BLaER1 treated with 17β-estradiol and CSF1 and Interleukin-3, amounts not matched to agents 10 nM and 100 nM (cell line): ENCODE results near the gene CFAP141.
A peak's percentile ranks its signal among the peaks of the same experiment; 100 is the strongest.

Experiments used
- H3K27ac ChIP-seq, 11 experiments: shearing (Covaris generic); formaldehyde crosslinking; 2 replicates each; pipeline ENCODE4 v1.8.1; 2022
- H3K27me3 ChIP-seq, 11 experiments: shearing (Covaris generic); formaldehyde crosslinking; 2 replicates each; pipeline ENCODE4 v1.8.1; 2022
- H3K36me3 ChIP-seq, 11 experiments: shearing (Covaris generic); formaldehyde crosslinking; 2 replicates each; pipeline ENCODE4 v1.8.1; 2022
- H3K4me1 ChIP-seq, 10 experiments: shearing (Covaris generic); formaldehyde crosslinking; 2 replicates each; pipeline ENCODE4 v1.8.1; 2022
- H3K4me2 ChIP-seq, 11 experiments: shearing (Covaris generic); formaldehyde crosslinking; 2 replicates each; pipeline ENCODE4 v1.8.1; 2022
- H3K4me3 ChIP-seq, 10 experiments: shearing (Covaris generic); formaldehyde crosslinking; 2 replicates each; pipeline ENCODE4 v1.8.1; 2022
- H3K9ac ChIP-seq, 11 experiments: shearing (Covaris generic); formaldehyde crosslinking; 2 replicates each; pipeline ENCODE4 v1.8.1; 2022
- H3K9me3 ChIP-seq, 11 experiments: shearing (Covaris generic); formaldehyde crosslinking; replicated peaks in 1 of 11; 2 replicates each; pipeline ENCODE4 v1.8.1; 2022
- H4K20me1 ChIP-seq, 11 experiments: shearing (Covaris generic); formaldehyde crosslinking; 2 replicates each; pipeline ENCODE4 v1.8.1; 2022
- Cebpa-rat ChIP-seq, 11 experiments: shearing (Covaris generic); IDR thresholded peaks; 2 replicates each; pipeline ENCODE4 v1.8.1; 2022

CFAP141 gene

GRCh38 chr1:154225370-154225769, 19.2 kb upstream of the CFAP141 start:
- H3K9me3 ChIP-seq = no peaks in the 10 kb centered on the region
- H3K9ac ChIP-seq = no peak overlapping the region
- H3K4me3 ChIP-seq = no peak overlapping the region
- H3K27ac ChIP-seq = no peak overlapping the region
- no peak overlapping the region for H3K4me2 ChIP-seq
- no peak for TF ChIP-seq Cebpa-rat (IDR thresholded peaks at IDR 0.05)
- no peaks in the 10 kb centered on the region for H3K27me3 ChIP-seq
- peaks cover 17 to 60% (median 33%) of the 10 kb centered on the region in 10 experiments for H3K4me1 ChIP-seq
- peaks cover 73 to 89% (median 86%) of the 10 kb centered on the region in 11 experiments for H4K20me1 ChIP-seq
- peaks cover 54 to 76% (median 64%) of the 10 kb centered on the region in 11 experiments for H3K36me3 ChIP-seq

- Histone ChIP-seq H3K9me3 (no peaks in the 10 kb centered on the region), H4K20me1 (peaks cover 60 to 77% (median 71%) of the 10 kb centered on the region in 11 experiments), H3K27me3 (no peaks in the 10 kb centered on the region), H3K36me3 (peaks cover 44 to 68% (median 53%) of the 10 kb centered on the region in 11 experiments), H3K27ac (no peak overlapping the region; a peak in 1 of 22 replicates), H3K4me1 (peaks cover 23 to 56% (median 42%) of the 10 kb centered on the region in 10 experiments), H3K9ac (peak overlapping the region in 3 of 11 experiments; percentile 4 to 98 (median 53); a peak in 5 of 22 replicates), H3K4me2 (peak overlapping the region; percentile 9 to 95 (median 90); a peak in 21 of 22 replicates), H3K4me3 (peak overlapping the region in 1 of 10 experiments; percentile 23; a peak in 1 of 20 replicates)
- no peak for TF ChIP-seq Cebpa-rat (IDR thresholded peaks at IDR 0.05)
These were observed 17.5 kb upstream of the CFAP141 start for GRCh38 chr1:154223621-154224020.

GRCh38 chr1:154222918-154223317, 16.8 kb upstream of the CFAP141 start:
- peak overlapping the region in 7 of 11 experiments; percentile 20 to 99 (median 92); a peak in 7 of 22 replicates for H3K9ac ChIP-seq
- no peaks in the 10 kb centered on the region for H3K27me3 ChIP-seq
- TF ChIP-seq Cebpa-rat (IDR thresholded peaks at IDR 0.05) = no peak
- H3K27ac ChIP-seq = peak overlapping the region in 3 of 11 experiments; percentile 96 to 97 (median 96); a peak in 5 of 22 replicates
- peaks cover 28 to 57% (median 42%) of the 10 kb centered on the region in 10 experiments for H3K4me1 ChIP-seq
- peak overlapping the region; percentile 84 to 95 (median 92) for H3K4me2 ChIP-seq
- H4K20me1 ChIP-seq = peaks cover 52 to 77% (median 64%) of the 10 kb centered on the region in 11 experiments
- H3K9me3 ChIP-seq = no peaks in the 10 kb centered on the region
- peak overlapping the region; percentile 71 to 92 (median 82); a peak in 16 of 20 replicates for H3K4me3 ChIP-seq
- peaks cover 44 to 68% (median 53%) of the 10 kb centered on the region in 11 experiments for H3K36me3 ChIP-seq

DNA sequence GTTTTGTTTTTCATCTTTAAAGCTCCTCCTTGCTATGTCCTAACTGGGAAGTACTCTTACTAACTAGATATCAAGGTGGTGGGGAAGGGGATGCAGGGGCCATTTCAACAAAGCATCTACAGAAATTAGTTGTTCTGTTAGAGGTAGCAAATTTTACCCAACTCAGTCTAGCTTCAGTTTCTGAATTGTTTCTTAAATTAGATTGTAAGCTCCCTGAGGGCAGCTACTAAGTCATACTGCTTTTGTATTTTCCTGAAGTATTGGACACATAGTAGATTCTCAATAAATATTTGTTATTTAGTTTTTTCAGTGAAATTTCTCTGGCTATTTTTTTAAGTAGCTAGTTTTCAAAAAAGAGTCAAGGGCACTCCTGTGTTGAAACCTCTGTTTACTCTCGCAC, 16.4 kb upstream of the CFAP141 start:
- peak overlapping the region; percentile 84 to 95 (median 92) for H3K4me2 ChIP-seq
- no peak for TF ChIP-seq Cebpa-rat (IDR thresholded peaks at IDR 0.05)
- H3K36me3 ChIP-seq = peaks cover 44 to 68% (median 53%) of the 10 kb centered on the region in 11 experiments
- peak overlapping the region; percentile 91 to 100 (median 96); a peak in 21 of 22 replicates for H3K9ac ChIP-seq
- no peaks in the 10 kb centered on the region for H3K27me3 ChIP-seq
- peaks cover 30 to 61% (median 45%) of the 10 kb centered on the region in 10 experiments for H3K4me1 ChIP-seq
- H3K4me3 ChIP-seq = peak overlapping the region; percentile 71 to 92 (median 82)
- H3K27ac ChIP-seq = peak overlapping the region in 8 of 11 experiments; percentile 94 to 100 (median 96); a peak in 14 of 22 replicates
- no peaks in the 10 kb centered on the region for H3K9me3 ChIP-seq
- peaks cover 48 to 77% (median 64%) of the 10 kb centered on the region in 11 experiments for H4K20me1 ChIP-seq

- Histone ChIP-seq H3K9ac (peak overlapping the region; percentile 91 to 100 (median 96)), H3K4me3 (peak overlapping the region; percentile 71 to 92 (median 82)), H3K36me3 (peaks cover 44 to 68% (median 53%) of the 10 kb centered on the region in 11 experiments), H3K27me3 (no peaks in the 10 kb centered on the region), H3K4me2 (peak overlapping the region; percentile 84 to 95 (median 92)), H4K20me1 (peaks cover 43 to 77% (median 60%) of the 10 kb centered on the region in 11 experiments), H3K4me1 (peaks cover 26 to 65% (median 47%) of the 10 kb centered on the region in 10 experiments), H3K27ac (peak overlapping the region; percentile 94 to 100 (median 97)), H3K9me3 (no peaks in the 10 kb centered on the region)
- no peak for TF ChIP-seq Cebpa-rat (IDR thresholded peaks at IDR 0.05)
These were observed 15.3 kb upstream of the CFAP141 start for GRCh38 chr1:154221278-154222001.

- H3K4me1 ChIP-seq = peaks cover 26 to 66% (median 47%) of the 10 kb centered on the region in 10 experiments
- TF ChIP-seq Cebpa-rat (IDR thresholded peaks at IDR 0.05) = no peak
- H3K9me3 ChIP-seq = no peaks in the 10 kb centered on the region
- H4K20me1 ChIP-seq = peaks cover 39 to 77% (median 60%) of the 10 kb centered on the region in 11 experiments
- H3K27me3 ChIP-seq = no peaks in the 10 kb centered on the region
- H3K27ac ChIP-seq = peak overlapping the region; percentile 94 to 100 (median 97)
- peak overlapping the region; percentile 91 to 100 (median 96) for H3K9ac ChIP-seq
- peaks cover 42 to 68% (median 53%) of the 10 kb centered on the region in 11 experiments for H3K36me3 ChIP-seq
- peak overlapping the region in 10 of 11 experiments; percentile 84 to 95 (median 91); a peak in 17 of 22 replicates for H3K4me2 ChIP-seq
- H3K4me3 ChIP-seq = peak overlapping the region; percentile 71 to 92 (median 82)
These were observed 14.8 kb upstream of the CFAP141 start for GRCh38 chr1:154220970-154221277.

DNA sequence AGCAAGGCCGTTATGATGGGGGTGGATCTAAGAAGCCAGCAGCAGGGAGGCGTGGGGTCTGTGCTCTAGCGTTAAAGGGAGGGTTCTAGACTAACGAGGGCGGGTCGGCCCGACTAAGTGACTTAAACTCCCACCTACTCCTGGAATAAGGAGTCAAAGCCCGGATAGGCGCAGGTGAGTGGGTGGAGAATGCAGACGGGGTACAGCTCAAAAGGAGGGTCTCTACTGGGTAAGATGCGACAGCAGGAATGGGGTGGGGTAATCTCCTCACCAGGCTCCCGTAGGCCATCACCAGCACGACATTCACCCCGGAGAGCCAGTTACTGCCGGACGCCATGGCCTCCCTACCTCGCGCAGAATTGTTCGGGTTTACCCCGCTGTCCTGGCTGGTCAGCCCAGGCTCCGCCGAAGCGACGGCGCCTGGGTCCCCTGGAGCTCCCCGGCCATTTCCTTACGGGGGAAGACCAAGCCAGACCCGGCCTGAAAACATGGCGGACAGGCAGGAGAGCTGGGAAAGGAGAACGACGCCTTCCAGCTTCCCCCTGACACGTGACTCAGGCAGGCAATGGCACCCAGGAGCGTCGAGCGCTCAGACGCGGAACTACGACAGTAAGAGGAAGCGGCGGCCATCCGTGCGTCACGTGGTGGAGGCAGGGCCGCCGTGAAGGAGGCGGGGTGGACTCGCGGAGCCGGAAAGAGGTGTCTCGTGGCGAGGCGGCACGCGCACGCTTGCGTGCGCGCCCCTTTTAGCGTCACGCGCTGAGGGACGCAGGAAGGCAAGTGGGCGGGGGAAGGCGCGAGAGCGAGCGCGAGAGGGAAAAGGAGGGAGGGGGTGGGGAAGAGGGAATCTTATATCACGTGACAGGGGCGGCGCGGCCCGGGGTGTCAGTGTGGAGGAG, 14.2 kb upstream of the CFAP141 start, which contains the start of gene UBAP2L:
TSS of gene UBAP2L (plus strand) at position 885 of the 899 bp plus-strand sequence. CDS start 4,169 bp downstream, outside the sequence.
- peaks cover 26 to 60% (median 47%) of the 10 kb centered on the region in 10 experiments for H3K4me1 ChIP-seq
- H3K4me2 ChIP-seq = peak within 1 kb of the TSS; percentile 87 to 100 (median 94)
- no peak for TF ChIP-seq Cebpa-rat (IDR thresholded peaks at IDR 0.05)
- H3K9ac ChIP-seq = peak within 1 kb of the TSS; percentile 91 to 100 (median 96)
- H3K9me3 ChIP-seq = no peaks in the 10 kb centered on the region
- peak within 1 kb of the TSS; percentile 71 to 94 (median 84) for H3K4me3 ChIP-seq
- H3K27ac ChIP-seq = peak within 1 kb of the TSS; percentile 94 to 100 (median 97)
- H3K27me3 ChIP-seq = no peaks in the 10 kb centered on the region
- peaks cover 36 to 67% (median 49%) of the 10 kb centered on the region in 11 experiments for H3K36me3 ChIP-seq
- peaks cover 33 to 76% (median 58%) of the 10 kb centered on the region in 11 experiments; a peak in 21 of 22 replicates for H4K20me1 ChIP-seq

GRCh38 chr1:154219541-154219940, 13.4 kb upstream of the CFAP141 start:
- Histone ChIP-seq H4K20me1 (peaks cover 32 to 75% (median 58%) of the 10 kb centered on the region in 11 experiments; a peak in 21 of 22 replicates), H3K36me3 (peaks cover 34 to 67% (median 50%) of the 10 kb centered on the region in 11 experiments), H3K4me1 (peaks cover 26 to 56% (median 46%) of the 10 kb centered on the region in 10 experiments), H3K4me3 (peak overlapping the region; percentile 71 to 94 (median 82)), H3K27ac (peak overlapping the region; percentile 94 to 100 (median 97)), H3K9ac (peak overlapping the region; percentile 91 to 100 (median 96)), H3K4me2 (peak overlapping the region; percentile 72 to 100 (median 91)), H3K27me3 (no peaks in the 10 kb centered on the region), H3K9me3 (no peaks in the 10 kb centered on the region)
- TF ChIP-seq Cebpa-rat (IDR thresholded peaks at IDR 0.05) = no peak
